ENCODE data around the gene OR8G1. TPM values are rescaled to one million over a fixed set of nuclear protein-coding genes. Genes with fewer than 3 reads are reported as not detected.

The OR8G1 gene
- total RNA-seq, 4 donors from 2014 or later = not detected

DNA sequence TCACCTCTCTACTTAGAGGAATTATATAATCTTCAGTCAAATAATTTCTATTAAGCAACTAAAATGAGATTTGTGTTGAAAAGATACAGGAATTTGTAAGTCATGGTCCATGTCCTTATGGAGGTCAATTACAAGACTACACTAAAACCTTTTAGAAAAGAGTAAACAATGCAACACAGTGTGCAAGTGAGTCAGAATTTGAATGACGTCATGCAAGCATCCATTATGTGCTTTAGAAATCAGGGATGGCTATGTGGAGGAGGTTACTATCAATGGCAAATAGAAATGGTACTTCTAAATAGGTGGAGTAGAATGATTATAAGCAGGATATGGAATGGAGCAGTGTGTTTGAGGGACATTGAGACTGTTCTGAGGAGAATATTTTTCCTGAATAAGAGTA lies 41.2 kb upstream of the OR8G1 start:
- TF ChIP-seq, protein P1, sequence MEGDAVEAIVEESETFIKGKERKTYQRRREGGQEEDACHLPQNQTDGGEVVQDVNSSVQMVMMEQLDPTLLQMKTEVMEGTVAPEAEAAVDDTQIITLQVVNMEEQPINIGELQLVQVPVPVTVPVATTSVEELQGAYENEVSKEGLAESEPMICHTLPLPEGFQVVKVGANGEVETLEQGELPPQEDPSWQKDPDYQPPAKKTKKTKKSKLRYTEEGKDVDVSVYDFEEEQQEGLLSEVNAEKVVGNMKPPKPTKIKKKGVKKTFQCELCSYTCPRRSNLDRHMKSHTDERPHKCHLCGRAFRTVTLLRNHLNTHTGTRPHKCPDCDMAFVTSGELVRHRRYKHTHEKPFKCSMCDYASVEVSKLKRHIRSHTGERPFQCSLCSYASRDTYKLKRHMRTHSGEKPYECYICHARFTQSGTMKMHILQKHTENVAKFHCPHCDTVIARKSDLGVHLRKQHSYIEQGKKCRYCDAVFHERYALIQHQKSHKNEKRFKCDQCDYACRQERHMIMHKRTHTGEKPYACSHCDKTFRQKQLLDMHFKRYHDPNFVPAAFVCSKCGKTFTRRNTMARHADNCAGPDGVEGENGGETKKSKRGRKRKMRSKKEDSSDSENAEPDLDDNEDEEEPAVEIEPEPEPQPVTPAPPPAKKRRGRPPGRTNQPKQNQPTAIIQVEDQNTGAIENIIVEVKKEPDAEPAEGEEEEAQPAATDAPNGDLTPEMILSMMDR (IDR thresholded peaks at IDR 0.05; ENCODE audit: low read depth) = no peak

DNA sequence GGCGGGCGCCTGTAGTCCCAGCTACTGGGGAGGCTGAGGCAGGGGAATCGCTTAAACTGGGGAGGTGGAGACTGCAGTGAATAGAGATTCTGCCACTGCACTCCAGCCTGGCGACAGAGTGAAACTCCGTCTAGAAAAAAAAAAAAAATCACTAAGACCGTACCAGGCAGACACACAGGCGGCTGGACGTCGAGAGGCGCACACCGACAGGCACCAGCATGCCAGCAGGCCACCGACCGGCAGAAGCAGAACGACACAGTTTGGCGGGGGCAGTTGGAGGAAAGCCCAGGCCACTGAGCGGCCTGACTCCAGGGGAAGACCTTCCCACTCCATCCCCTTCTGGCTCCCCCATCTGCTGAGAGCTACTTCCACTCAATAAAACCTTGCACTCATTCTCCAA lies 40.2 kb upstream of the OR8G1 start:
- TF ChIP-seq, protein P1 (IDR thresholded peaks at IDR 0.05; ENCODE audit: low read depth) = no peak

DNA sequence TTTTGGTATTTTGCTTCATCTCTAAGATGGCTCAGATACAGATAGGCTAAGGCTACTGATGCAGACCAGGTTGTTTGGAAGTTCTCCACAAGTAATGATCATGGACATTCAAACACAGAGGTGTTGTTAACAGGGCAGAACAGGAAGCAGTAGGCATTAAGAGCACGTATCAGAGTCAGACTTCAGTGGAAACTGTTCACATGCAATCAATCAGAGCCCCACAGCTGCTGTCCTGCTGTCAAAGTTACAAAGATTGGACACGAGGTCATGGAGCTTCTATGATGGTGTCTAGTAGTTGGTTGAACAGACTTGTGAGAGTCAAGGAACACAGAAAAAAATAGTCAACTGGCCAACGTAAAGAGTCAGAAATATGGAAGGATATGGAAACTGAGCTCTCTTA lies 37.9 kb upstream of the OR8G1 start:
- TF ChIP-seq, protein P1 (IDR thresholded peaks at IDR 0.05; ENCODE audit: low read depth) = no peak

DNA sequence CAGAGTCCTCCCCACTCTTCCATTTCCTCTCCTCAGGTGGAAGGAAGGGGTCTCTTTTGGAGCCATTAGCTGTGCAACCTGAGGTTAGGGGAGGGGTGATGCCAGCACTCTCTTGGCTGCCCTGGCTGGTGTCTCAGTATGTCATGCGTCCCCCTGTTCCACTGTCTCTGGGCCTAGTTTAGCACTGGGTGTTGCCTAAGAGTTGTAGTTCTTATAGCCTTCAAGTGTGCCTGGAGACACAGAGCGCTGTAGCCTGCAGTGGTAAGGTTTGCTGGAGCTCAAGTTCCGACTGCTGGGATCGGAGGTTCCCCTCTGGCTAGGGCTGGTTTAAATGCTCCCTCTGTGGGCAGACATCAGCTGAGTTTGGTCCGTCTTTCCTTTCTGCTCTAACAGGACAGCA lies 36.9 kb upstream of the OR8G1 start:
- TF ChIP-seq, protein P1 (IDR thresholded peaks at IDR 0.05; ENCODE audit: low read depth) = no peak

DNA sequence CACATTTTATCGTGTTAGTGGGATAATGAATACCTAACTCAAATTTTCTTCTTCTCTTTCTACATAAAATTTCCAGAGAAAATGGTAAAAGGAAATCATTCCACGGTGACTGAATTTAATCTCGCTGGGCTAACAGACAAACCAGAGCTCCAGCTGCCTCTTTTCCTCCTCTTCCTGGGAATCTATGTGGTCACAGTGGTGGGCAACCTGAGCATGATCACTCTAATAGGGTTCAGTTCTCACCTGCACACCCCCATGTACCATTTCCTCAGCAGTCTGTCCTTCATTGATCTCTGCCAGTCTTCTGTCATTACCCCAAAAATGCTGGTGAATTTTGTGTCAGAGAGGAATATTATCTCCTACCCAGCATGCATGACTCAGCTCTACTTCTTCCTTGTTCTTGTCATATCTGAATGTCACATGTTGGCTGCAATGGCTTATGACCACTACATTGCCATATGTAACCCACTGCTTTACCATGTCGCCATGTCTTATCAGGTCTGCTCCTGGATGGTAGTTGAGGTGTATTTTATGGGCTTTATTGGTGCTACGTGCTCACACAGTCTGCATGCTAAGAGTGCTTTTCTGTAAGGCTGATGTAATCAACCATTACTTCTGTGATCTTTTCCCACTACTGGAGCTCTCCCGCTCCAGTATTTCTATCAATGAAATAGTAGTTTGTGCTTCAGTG lies 33.6 kb upstream of the OR8G1 start:
- TF ChIP-seq, protein P1 (IDR thresholded peaks at IDR 0.05; ENCODE audit: low read depth) = no peak

DNA sequence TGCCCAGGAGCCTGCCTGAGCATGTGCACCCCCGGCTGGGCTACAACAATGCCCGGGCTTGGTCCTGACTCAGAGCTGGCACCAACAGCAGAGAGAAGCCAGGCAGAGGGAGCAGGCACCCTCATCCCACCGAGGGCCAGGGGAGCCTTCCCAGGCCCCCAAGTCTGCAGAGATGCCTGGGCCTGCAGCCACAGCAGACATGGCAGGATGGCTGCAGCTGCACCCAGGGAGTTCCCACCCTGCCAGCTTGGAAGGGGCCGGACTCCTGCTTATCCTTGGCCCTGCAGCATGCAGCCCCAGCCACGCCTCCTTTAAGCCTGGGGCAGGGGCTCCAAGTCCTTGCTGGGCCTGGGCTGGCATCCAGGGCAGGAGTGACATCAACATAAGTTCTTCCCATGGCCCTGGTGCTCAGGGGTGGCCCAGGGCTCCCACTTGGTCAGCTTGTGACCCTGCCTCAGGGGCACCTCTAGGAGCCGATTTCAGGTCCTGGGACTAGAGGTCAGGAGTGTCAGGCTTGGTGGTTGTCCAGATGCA lies 31.0 kb upstream of the OR8G1 start:
- TF ChIP-seq, protein P1 (IDR thresholded peaks at IDR 0.05; ENCODE audit: low read depth) = no peak

DNA sequence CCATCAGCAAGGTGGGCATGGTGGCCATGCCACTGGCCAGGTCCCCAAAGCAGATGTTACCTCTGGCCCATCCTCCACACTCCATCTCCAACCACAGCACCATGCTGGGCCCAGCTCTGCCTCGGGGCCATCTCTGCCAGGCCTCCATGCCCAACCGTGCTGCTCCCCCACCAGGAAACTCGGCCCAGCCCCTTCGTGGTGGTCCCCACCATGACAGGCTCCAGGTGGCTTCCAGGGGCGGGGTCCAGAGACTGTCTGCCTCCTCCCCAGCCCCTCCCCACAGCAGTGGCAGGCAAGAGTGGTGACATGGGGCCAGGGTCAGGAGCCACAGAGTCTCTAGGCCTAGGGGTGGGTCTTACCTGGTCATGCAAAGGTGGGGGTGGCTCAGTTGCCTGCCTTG lies 30.5 kb upstream of the OR8G1 start:
- TF ChIP-seq, protein P1 (IDR thresholded peaks at IDR 0.05; ENCODE audit: low read depth) = no peak

All from subcutaneous adipose tissue (tissue), 4 donors.